ENCODE measurements around the gene JMJD1C.
"Not testable (repeated sequence)": the region's sequence is repeated elsewhere in the genome, so short reads cannot be mapped to it uniquely, and the experiment has no call there.

The JMJD1C gene

GRCh38 chr10:63355682-63356081 is 110.1 kb downstream of the JMJD1C start:
- no peak for DNase-seq

DNA sequence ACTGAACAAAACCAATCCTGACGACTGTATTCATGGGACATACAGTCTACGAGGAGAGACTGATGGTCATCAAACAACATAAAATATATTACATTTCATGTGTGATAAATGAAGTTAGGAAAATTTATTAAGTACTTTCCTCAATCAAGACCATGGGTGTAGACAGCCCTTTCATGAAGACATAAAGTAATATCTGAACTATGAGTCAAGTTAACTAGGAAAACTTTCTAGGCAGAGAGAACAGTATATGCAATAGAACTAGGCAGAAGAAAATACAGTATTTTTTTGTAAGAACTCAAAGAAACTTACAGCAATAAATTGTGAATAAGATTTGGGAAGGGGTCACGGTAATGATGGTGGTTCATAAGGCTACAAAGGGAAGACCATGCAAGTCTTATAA is 112.8 kb downstream of the JMJD1C start:
- no peak for DNase-seq

DNA sequence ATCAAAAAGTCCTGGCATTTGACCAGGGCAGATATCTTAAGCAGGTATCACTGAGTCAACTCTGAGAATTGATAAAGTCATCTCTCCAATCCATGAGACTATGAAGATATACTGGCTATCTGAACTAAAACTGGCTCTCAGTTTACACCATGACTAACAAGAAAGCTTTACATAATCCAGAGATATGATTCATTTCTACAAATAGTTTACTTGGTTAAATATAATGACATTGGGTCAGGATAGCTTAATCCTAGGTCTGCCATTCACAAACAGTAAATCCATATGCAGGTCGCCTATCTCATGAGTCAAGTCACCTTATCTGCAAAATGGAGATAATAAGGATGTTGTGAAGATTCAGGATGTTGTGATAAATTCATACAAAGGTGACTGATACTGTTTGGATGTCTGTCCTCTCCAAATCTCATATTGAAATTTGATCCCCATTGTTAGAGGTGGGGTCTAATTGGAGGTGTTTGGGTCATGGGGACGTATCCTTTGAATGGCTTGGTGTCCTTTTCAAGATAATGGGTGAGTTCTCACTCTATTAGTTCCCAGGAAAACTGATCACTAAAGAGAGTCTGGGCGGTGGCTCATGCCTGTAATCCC is 117.4 kb downstream of the JMJD1C start:
- DNase-seq: no peak

- no peak for DNase-seq
Observed at GRCh38 chr10:63346015-63346441, 119.7 kb downstream of the JMJD1C start.

DNA sequence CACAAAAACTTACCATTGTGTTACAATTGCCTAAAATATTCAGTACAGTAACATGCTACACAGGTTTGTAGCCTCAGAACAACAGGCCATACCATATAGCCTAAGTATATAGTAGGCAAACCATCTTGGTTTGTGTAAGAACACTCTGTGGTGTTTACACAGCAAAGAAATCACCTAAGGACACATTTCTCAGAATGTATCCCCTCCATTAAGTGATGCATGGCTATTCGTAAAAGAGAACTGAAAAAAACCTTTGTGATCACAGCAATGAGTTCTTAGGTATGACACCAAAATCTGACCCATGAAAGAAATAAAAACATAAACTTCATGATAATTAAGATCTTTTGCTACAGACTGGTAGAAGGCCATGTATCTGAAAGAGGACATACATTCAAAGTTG is 121.5 kb downstream of the JMJD1C start:
- no peak for DNase-seq

GRCh38 chr10:63343476-63343875 is 122.3 kb downstream of the JMJD1C start:
- DNase-seq: no peak

DNA sequence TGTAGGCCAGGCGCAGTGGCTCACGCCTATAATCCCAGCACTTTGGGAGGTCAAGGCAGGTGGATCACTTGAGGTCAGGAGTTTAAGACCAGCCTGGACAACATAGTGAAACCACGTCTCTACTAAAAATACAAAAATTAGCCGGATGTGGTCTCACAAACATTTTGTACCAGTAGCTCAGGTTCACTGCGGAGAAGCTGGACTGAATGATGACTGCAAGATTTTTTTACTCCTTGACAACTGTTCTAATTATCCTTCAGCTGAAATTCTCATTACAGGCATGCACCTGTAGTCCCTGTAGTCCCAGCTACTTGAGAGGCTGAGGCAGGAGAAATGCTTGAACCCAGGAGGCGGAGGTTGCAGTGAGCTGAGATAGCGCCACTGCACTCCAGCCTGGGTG is 126.1 kb downstream of the JMJD1C start:
- DNase-seq: not testable (repeated sequence)

GRCh38 chr10:63337455-63338251 is 128.1 kb downstream of the JMJD1C start:
- DNase-seq: no peak

- no peak for DNase-seq
Observed at GRCh38 chr10:63331586-63331985, 134.2 kb downstream of the JMJD1C start.

GRCh38 chr10:63324495-63324854 is 141.3 kb downstream of the JMJD1C start:
- no peak for DNase-seq

GRCh38 chr10:63323701-63324494 is 141.9 kb downstream of the JMJD1C start:
- DNase-seq: no peak

GRCh38 chr10:63320683-63321082 is 145.1 kb downstream of the JMJD1C start:
- no peak for DNase-seq

DNA sequence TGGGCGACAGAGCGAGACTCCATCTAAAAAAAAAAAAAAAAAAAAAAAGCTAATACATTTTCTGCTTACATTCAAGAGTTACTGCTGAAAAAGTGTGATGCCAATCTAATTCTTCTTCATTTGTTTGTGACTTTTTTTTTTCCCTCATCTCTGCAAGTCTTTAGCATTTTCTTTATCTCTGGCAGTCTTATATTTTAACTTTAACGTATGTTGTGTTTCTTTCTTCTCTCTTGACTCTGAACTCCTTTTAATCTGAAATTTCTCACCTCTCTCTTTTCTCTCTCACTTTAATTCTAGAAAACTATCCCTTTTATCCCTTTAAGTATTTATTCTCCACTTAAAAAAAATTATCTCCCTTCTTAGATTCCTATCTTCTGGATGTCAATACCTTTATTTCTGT is 146.5 kb downstream of the JMJD1C start:
- no peak for DNase-seq

GRCh38 chr10:63318491-63318890 is 147.3 kb downstream of the JMJD1C start:
- DNase-seq: no peak

GRCh38 chr10:63314020-63314419 is 151.8 kb downstream of the JMJD1C start:
- DNase-seq: no peak

DNA sequence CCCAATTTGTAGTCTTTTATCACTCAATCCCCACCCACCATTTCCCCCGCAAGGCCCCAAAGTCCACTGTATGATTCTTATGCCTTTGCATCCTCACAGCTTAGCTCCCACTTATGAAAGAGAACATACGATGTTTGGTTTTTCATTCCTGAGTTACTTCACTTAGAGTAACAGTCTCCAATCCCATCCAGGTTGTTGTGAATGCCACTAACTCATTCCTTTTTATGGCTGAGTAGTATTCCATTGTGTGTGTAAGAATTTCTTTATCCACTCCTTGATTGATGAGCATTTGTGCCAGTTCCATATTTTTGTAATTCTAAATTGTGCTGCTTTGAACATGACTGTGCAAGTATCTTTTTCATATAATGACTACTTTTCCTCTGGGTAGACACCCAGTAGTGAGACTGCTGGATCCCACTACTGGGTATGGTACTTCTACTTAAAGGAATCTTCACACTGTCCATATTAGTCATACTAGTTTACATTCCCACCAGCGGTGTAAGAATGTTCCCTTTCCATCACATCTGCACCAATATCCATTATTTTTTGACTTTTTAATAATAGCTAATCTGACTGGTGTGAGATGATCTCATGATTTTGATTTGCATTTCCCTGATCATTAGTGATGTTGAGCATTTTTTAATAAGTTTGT is 152.6 kb downstream of the JMJD1C start:
- no peak for DNase-seq

GRCh38 chr10:63308628-63309027 is 157.1 kb downstream of the JMJD1C start:
- no peak for DNase-seq

DNA sequence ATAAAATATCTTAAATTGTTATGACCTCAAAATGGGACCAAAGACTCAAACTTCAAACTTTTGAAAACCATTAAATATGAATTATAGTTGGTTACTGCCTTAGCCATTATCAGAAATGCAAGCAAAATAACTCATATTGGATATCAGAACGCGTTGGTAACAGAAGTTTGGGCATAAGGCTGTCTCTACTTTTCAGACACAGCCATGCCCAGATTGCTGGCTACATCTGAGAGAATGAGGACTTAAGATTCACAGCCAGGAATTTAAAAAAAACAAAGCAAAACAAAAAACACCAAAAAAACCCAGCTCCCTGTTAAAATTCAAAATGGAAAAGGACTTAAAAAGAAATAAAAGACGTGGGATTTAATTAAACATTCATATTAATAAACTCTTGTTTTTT is 161.6 kb downstream of the JMJD1C start:
- DNase-seq: no peak

- DNase-seq: no peak
Observed at GRCh38 chr10:63300801-63301200, 165.0 kb downstream of the JMJD1C start.

- no peak for DNase-seq
Observed at GRCh38 chr10:63297941-63298340, 167.8 kb downstream of the JMJD1C start.

GRCh38 chr10:63294781-63295180 is 171.0 kb downstream of the JMJD1C start:
- no peak for DNase-seq

GRCh38 chr10:63292847-63293246 is 172.9 kb downstream of the JMJD1C start:
- not testable (repeated sequence) for DNase-seq

DNA sequence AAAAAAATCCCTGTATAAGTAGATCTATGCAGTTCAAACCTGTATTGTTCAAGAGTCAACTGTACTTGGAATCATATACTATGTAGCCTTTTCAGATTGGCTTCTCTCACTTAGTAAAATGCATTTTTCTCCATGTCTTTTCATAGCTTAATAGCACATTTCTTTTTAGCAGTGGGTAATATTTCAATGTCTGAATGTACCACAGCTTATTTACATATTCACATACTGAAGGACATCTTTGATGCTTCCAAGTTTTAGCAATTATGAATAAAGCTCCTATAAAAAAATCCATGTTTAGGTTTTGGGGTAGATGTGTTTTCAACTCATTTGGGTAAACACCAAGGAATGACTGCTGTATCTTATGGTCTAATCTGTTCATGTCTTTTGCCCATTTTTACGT is 177.6 kb downstream of the JMJD1C start:
- no peak for DNase-seq
